Left hindlimb (tissue), 1 donor: Measurements from ENCODE around the gene LTA4H.
"Not testable (repeated sequence)": the region's sequence is repeated elsewhere in the genome, so short reads cannot be mapped to it uniquely, and the experiment has no call there.

ENCODE experiments used
- DNase-seq: peaks from one replicate; pipeline ENCODE4 v3.0.0-alpha.2; 2018

Gene LTA4H

DNA sequence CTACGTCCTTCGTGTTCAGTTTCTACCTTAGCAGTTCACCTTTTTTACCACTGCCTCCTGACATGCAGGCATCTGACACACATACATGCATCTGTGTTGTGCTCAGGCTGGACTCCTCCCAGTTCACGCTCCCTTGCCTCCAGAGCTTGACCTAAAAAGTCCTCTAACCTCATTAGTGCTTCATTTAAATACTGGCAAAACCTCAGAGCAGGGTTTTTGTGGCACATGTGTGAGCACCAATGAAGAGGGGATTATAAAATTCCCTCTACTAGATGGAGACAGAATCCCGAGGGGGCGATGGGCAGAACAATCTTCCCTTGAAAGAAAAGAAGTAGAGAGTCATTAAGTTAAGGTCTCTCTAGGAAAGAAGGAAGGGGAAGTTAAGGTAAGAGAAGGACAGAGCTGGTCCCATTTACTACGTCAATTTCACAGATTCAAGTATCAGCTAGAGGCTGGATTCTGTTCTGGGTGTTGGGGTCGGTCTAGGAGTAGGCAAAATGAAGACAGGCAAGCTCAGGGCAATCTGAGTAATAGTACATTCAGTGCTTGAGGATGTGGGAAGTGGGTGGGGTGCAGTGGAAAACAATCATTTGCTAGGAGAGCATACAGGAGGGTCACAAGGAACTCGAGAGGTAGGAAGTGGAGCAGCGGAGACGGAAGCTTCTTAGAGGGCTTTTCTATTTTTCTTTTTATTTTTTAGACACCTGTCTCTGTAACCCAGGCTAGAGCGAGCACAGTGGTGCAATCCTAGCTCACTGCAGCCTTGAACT, 46.7 kb downstream of the LTA4H start:
- no peak for DNase-seq

DNA sequence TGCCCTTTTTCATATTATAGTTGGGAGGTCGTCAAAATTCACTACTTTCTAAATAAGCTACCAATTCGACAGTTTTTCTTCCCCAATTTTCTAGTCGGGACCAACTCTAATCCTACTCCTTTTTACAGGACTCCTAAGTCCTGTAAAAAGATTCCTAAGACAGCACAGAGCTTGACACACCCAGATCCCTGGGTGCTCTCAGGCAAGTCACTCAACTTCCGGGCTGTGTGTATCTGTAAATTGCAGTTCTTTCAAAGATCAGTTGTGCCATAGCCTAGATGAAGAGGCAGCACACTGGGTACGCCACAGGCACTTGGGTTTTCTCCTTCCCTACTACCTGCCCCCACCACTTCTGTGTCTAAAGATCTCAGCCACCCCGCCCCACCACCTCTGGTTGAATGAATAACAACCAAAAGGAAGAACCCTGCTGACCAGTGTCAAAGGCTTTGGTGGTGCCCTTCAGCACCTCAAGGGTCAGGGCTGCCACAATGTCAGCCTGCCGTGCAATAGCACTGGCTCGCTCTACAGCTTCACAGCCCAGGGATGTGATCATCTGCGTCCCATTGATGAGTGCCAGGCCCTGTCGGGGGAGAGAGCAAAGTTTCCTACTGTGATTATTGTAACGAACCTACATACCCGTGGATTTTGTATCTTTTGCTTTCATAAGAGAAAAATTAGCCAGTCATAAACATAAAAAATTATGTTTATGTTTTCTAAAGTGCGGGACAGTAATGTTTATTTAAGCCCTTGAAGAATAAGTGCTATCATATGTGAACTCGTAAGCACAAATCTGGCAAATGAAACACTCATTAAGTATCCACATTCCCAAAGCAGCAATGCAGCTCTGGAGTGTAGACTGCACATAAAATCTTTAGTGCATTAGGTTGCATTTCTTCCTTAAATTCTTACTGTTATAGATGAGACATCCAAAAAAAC, 48.5 kb downstream of the LTA4H start:
- DNase-seq = no peak

DNA sequence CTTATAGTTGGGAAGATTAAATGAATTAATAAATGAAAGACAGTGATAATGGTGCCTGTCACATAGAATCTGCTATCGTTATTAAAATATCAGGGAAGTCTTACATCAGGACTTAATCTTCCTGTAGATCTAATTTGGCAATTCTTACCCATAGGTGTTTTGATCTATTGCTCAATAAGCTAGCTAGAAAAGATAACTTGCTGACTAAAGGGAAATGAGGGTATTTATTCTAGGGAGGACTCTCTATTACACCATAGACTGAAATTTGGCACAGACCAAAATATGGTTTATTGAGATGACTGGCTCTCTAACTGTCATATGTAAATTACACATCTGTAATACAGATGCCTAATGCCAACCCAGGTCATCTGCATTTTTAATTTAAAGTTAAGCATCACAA, 50.7 kb downstream of the LTA4H start:
- no peak for DNase-seq

DNA sequence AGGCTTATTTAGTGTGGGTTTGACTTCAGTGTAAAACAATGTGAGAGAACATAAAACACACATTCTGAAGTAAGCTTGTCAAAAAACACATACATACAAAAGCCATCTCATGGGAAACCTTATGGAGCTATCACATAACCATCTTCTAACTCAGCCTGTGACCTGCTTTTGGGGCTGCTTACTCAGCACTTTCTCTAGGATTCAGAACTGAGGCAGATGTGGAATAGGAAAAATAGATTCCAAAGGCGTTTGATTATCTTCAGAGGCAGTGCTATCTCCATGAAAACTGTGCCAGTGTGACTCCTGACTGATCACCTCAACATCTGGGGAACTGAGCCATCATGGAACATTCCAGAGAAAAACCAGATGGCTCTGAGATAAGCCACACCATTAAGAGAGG, 52.8 kb downstream of the LTA4H start:
- no peak for DNase-seq

DNA sequence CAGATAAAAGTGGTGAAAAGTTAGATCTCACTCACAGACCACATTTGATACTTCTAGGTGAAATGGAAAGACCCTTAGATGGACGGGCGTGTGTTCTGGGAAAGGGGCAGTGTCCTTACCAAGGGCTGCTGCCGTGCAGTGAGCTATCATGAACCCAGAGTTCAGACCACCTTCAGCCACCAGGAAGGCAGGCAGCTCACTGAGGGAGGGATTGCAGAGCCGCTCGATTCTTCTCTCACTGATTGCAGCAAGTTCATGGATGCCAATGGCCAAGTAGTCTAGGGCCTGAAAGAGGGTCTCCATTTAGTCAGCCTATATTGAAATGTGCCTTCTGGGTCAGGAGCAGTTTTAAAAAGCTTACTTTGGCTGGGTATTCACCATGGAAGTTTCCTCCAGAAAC, 55.0 kb downstream of the LTA4H start:
- DNase-seq = no peak

DNA sequence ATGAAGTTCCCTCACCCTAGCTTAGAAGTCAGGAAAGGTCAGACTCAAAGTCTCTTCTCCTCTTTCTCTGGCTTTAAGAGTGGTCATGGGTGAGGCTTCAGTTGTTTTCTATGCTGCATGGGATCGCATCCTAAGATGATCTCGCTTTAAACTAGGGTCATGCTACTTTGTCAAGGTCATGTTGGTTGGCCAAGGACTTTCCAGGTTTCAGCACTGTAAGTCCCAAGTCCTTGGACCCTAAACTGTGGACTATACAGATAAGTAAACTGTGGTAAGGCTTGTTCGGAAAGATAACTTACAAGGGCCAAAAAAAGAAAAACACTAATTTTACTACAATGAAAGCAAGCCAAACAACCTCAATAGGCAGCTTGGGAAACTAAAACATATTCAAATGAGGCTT, 56.6 kb downstream of the LTA4H start:
- DNase-seq = no peak

DNA sequence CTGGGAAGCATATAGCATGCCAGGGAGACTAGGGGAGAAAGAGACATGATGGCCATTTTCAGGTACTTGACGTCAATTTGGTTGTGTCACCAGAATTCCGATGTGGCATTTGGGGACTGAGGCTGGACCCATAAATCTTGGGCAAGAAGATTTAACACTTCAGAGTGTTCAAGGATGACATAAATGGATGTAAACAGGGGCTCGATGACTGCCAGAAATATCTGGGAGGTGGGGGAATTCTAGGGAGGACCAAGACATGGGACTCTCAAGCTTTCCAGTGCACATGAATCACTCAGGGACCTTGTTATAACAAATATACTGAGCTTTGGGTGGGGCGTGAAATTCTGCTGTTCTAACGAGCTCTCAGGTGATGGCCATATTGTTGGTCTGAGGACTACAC, 57.0 kb downstream of the LTA4H start:
- DNase-seq = no peak

DNA sequence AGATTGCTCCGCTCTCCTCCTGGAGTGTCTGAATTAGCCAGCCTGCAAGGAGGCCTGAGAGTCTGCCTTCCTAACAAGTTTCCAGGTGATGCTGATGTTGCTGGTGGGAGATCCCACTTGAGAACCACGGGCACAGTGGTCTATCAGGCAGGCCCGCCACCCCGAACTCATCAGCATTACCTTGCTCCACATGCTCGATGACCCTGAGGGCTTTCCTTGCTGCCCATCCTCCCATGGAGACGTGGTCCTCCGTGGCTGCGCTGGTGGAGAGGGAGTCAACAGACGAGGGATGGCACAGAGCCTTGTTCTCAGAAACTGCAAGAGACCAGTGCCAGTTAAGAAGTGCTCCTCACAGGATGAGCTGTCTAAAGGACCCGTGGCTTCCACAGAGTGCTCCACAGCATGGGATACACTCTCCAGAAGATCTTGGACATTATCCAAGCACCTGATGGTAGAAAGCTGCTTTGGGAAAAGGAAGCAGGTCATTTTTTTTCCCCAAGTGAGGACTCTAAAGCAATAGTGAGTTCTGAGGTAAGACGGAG, 57.6 kb downstream of the LTA4H start:
- DNase-seq = no peak

DNA sequence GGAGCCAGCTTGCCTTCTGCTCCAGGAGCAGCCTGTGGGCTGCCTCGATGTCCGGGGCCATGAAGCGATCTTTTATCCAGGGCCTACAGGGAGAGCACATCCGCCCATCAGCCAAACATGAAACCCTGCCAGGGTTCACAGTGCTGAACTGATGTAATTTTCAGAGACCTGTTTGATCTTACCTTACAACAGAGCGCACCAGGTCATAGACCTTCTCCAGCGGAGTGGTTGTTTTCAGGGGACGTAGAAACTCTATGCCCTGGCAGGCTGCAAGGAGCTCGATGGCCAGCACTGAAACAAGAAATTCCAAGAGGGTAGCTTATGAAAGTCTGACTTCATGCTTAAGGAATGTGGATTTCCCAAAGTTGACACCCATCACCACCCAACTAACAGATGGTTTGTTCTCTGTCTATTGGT, 59.0 kb downstream of the LTA4H start:
- no peak for DNase-seq

DNA sequence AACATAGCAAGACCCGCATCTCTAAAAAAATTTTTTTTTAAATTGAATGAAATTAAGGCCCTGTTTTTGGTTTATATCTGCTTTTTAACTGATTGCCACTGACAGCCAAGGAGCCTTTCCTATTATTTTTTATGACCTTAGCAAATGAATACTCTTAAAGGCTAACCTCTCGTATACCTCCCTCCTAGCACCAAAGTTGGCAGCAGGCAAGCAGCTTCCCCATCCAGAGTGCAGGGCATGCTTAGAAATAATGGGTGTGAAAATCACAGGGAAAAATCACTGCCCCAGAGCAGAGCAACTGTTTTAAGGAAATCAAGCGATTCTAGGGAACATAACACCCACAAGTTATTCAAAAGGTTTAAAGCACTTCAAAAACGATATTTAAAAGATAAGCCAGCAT, 59.9 kb downstream of the LTA4H start:
- no peak for DNase-seq

DNA sequence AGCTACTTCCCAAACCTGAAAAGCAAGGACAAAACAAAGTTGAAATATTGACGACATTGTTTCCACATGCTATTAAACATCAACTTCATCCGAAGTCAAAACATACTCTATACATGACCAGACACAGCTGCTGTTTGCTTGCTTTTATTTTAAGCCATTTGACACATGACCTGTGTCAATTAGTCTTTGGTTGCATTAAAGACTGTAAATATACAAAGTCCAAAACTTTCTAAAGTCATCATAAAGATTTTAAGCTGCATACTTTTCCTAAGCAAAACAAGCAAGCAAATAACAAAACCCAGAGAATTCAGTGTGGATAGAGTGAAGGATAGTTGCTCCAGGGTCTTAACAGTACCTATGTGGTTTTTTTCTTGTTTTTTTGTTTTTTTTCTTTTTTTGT, 61.0 kb downstream of the LTA4H start:
- no peak for DNase-seq

DNA sequence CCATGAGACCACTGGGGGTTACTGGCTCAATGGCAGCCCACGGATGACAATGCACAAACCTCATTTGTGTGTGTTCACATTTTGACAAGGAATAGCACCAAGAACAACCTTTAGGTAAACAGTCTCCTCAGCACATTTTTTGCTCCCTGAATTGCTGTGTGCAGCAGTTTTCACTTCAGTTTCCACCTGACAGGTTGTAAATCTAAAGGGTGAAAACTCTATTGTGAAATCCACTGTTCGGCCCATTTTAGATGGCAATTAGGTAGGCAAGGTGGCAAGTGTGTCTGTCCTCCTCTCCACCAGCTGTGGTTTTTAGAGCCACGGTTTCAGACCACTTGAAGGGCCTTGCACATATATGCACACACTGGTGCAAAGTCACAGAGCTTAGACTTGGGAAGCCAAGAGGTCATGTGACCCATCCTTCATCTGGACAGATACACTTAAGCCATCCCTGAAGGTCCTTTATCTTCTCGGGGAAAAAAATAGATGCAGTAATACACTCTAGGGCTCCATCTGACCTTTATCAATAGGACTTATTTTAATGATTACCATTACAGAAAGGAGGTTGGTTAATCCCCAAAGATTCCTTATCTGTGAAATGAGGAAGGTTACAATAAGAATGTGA, 62.4 kb downstream of the LTA4H start:
- no peak for DNase-seq

DNA sequence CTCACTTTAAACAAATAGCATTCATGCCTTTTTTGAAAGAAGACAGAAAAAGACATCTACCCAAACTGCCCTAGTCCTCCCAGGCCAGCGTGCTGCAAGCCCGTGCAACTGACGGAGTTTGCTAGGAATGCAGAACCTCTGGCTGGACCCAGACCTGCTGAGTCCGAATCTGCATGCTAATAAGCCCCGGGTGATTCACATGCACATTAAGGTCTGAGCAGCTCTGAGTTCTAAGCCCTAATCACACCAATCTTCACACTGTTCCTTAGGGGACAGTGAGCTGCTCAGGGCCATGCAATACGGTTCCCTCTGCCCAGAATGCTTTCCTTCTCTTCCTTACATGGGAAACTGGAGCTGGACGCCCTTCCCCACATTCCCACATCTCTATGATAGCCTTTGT, 64.5 kb downstream of the LTA4H start:
- DNase-seq = no peak

DNA sequence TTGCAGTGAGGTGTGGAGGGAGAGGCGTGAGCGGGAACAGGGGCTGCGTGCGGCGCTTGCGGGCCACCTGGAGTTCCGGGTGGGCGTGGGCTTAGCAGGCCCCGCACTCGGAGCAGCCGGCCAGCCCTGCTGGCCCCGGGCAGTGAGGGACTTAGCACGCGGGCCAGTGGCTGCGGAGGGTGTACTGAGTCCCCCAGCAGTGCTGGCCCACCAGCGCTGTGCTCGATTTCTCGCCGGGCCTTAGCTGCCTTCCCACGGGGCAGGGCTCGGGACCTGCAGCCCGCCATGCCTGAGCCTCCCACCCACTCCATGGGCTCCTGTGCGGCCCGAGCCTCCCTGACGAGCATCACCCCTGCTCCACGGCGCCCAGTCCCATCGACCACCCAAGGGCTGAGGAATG, 66.3 kb downstream of the LTA4H start:
- not testable (repeated sequence) for DNase-seq

DNA sequence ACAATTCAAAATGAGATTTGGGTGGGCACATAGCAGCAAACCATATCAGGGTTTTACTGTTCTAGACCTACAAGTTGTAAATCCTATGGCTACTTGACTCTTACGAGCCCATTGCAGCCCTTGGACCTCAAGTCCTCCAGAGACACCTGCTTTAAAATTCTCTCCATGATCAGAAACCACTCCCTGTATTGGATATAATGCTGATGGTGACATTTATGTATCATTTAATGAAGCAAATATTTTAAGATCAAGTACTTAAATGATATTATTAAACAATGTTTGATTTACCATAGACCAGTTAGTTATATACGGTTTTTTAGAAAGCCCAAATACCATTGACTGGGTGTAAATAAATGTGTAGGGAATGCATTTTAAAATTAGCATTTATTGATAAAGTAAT, 68.1 kb downstream of the LTA4H start:
- DNase-seq = no peak

DNA sequence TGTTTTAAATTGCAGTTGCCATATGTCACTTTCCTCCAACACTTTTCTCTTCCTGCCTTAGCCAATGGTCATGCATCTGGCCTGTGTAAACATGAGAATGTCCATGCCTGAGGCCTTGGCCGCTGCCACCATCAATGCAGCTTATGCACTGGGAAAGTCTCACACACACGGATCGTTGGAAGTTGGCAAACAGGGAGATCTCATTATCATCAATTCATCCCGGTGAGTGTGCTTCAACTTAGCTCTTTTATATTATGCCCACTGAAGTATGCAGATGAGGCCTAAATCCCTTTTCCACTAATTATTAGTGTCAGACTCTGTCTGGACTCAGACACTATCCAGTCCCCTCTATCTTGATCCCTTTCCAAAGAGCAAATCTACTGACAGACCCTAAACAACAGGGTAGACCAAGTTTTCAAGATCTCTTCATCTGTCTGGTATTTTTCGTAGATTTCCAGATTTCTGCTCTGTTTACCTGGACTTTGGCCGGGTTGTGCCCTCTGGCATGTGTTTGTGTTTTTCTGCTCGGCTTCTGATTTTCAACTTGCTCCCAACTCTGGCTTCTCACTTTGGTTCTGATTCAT, 69.0 kb downstream of the LTA4H start:
- DNase-seq = no peak

DNA sequence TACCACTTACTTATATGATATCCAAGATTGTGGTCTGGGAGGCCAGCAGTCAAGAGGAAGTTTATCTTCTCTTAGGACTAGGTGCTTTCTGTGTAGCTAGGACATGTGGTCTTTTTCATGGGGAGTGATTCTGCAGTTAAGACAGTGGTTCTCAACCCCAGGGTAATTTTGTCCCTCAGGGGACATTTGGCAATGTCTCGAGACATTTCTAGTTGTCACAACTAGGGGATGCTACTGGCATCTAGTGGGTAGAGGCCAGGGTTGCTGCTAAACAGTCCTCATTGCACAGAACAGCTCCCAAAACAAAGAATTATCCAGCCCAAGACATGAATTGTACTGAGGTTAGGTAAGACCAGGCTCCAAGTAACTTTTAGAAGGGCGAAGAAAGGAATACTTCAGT, 72.3 kb downstream of the LTA4H start:
- no peak for DNase-seq

DNA sequence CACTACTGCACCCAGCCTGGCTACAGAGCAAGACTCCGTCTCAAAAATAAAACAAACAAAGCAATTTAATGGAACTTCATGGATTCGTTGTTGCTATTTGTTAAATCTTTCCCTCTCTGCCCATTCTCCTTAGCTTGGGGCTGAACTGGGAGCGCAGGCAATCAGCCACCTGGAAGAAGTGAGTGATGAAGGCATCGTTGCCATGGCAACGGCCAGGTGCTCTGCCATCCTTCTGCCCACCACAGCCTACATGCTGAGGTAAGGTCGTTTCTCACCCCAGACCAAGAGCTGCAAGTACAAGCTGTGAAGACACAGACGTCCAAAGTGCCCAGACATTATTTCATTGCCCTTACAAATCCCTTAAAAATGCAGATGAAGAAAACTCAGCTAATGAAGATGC, 73.2 kb downstream of the LTA4H start:
- DNase-seq = no peak

DNA sequence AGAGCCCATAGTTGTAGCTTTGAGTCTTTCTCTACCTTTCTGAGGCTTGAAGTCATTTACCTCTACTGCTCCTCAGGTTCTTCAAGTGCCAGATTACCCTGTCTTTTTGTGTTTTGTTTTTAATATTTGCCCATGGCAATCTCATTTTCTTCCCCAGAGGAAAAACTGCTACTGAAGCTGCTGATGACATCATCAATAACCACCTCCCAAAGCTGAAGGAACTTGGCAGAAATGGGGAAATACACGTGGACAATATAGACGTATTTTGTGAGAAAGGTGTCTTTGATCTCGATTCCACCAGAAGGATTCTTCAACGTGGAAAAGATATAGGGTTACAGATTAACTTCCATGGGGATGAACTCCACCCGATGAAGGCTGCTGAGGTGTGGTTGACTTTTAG, 75.1 kb downstream of the LTA4H start:
- no peak for DNase-seq

DNA sequence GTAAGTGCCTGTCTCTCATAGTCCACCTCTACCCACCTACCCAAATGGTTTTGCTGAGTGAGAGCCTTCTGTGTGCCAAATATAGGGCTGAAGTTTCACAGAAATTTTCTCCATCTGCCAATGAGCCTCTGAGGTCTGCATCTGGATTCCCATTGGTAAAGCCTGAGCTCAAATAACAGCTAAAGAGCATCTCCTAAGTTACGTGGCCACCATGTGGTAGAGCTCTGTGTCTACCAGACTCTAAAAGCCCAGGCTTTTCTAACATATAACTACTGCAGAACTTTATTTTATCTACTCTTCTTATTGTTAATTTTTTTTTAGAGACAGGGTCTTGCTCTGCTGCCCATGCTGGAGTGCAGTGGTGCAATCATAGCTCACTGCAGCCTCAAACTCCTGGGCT, 76.3 kb downstream of the LTA4H start:
- DNase-seq = no peak

DNA sequence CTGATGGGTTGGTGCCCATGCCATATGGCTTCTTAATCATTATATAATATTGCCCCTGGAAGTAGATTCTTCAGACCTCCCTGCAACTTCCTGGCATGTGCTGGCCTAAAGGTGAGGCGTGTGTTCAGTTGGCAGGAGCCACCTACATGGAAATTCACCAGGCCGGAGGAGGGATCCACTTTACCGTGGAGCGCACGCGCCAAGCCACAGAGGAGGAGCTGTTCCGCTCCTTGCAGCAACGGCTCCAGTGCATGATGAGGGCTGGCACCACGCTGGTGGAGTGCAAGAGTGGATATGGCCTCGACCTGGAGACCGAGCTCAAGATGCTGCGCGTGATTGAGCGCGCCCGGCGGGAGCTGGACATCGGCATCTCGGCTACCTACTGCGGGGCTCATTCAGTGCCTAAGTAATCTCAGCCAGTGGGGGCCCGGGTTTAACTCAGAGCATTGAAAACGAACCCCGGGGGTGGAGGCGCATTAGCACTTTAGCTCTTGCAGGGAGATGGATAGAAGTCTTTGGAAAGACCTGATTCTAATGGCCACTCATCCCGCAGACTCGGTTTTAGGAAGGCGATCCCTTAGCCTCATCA, 78.7 kb downstream of the LTA4H start:
- DNase-seq = no peak

DNA sequence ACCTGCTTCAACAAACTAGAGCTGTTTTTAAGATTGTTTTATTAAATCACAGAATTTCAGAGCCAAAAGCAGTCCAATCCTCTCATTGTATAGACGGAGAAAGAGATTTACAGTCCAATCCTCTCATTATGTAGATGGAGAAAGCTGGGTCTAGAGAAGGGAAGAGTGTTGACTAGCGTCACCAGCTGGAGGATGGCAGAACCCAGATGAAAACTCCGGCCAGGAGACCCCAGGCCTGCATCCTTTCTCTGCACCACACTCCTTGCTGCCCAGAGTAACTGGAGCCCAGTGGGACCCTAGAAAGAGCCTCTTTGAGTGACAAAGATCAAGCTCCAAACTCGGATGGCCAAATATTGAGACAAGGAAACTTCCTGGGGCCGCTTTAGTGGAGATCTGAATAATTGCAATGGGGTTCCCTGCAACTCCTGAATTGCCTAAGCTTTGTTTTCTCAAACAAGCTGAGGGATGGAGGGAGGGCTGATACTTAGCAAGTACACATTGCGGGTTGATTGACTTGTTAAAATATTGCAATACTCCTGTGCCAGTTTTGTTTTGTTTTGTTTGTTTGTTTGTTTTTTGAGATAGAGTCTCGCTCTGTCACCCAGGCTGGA, 79.7 kb downstream of the LTA4H start:
- DNase-seq = no peak
